HG03103 (cell line): ENCODE data around the gene OLFML3.
"Not testable (repeated sequence)": the region's sequence is repeated elsewhere in the genome, so short reads cannot be mapped to it uniquely, and the experiment has no call there.

Experiments
- ATAC-seq: cut with Tn5 transposase; IDR thresholded peaks from one replicate; pipeline ENCODE4 v1.9.1; 2021; ENCODE audit warnings: low read depth; ENCODE audit not compliant: unreplicated experiment

The OLFML3 gene

GRCh38 chr1:113948151-113948550, 31.1 kb upstream of the OLFML3 start:
- not testable (repeated sequence) for ATAC-seq

- no peak for ATAC-seq
Observed at GRCh38 chr1:113949007-113949406, 30.3 kb upstream of the OLFML3 start.

GRCh38 chr1:113950908-113951307, 28.4 kb upstream of the OLFML3 start:
- no peak for ATAC-seq

DNA sequence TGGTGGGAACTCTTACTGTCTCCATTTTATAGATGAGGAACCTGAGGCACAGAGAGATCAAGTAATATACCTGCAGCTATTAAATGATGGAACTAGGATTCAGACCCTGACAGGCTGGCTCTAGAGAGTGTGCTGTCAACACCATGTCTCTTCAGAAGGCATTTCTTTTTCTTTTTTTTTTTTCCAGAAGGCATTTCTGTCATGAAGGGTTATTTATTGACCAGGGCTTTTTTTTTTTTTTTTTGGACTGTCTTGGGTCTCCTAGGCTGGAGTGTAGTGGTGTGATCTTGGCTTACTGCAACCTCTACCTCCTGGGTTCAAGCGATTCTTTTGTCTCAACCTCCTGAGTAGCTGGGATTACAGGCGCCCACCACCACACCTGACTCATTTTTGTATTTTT, 27.6 kb upstream of the OLFML3 start:
- ATAC-seq, result no peak

DNA sequence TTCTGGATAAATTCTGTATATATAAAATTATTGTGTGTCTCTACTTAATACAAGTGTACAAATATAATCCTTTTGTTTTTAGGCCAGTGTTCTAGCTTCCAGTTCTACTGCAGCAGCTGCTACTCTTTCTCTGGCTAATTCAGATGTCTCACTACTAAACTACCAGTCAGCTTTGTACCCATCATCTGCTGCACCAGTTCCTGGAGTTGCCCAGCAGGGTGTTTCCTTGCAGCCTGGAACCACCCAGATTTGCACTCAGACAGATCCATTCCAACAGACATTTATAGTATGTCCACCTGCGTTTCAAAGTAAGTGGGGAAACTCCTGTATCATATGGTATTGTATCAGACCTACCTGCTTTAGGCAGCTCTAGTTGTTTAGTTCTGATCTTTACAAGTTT, 21.3 kb upstream of the OLFML3 start:
- no peak for ATAC-seq

DNA sequence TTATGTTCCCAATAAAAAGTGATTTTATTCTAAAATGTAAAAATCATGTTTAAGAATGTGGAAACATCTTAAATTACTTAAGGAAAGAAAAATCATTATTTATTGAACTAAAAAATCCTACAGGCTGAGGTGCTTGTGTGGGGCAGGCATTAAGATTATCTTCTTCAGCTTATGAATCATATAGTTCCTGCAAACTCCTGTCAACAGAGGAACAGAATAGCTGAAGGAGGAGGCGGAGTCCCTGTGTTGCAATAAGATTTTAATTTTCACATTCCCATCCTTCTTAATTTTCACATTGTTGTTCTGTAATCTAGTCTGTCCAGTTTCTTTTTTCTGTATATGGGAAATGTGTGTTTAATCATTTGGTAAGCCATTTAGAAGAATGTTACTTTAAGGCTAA, 20.6 kb upstream of the OLFML3 start:
- ATAC-seq, result no peak

- no peak for ATAC-seq
Observed at GRCh38 chr1:113963281-113963906, 15.9 kb upstream of the OLFML3 start.

DNA sequence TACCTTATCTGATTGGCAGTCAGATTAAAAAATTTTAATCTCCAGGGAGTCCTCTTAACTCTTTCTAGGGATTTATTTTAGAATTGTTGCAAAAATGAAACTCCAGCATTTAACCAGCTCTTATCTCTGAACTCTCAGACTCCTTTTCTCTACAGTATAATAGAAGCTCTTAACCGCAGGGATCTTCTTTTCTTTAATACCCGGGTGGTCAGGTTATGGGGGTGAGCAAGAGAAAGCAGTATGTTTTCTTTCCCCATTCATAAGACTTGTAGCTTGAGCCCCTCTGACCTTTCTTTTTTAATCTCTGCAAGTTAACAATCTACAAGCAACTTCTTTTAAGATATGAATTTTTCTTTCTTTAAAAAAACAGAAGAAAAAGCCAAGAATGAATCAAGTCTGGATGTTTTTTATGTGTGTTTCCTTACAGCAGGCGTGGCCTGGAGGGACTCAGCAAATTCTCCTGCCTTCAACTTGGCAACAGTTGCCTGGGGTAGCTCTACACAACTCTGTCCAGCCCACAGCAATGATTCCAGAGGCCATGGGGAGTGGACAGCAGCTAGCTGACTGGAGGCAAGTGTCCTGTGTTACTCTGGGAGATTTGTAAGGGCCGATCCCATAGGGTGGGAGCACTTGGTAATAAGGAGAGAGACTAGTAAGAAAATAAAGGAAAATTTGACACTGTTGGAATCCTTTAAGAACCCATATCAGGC, 13.4 kb upstream of the OLFML3 start:
- no peak for ATAC-seq

DNA sequence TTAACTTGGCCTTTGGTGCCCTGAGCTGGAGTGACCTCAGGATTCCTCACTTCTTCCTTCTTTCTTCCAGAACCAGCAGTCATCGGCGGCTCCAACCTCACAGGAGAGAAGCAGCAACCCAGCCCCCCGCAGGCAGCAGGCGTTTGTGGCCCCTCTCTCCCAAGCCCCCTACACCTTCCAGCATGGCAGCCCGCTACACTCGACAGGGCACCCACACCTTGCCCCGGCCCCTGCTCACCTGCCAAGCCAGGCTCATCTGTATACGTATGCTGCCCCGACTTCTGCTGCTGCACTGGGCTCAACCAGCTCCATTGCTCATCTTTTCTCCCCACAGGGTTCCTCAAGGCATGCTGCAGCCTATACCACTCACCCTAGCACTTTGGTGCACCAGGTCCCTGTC, 6.3 kb upstream of the OLFML3 start:
- no peak for ATAC-seq

DNA sequence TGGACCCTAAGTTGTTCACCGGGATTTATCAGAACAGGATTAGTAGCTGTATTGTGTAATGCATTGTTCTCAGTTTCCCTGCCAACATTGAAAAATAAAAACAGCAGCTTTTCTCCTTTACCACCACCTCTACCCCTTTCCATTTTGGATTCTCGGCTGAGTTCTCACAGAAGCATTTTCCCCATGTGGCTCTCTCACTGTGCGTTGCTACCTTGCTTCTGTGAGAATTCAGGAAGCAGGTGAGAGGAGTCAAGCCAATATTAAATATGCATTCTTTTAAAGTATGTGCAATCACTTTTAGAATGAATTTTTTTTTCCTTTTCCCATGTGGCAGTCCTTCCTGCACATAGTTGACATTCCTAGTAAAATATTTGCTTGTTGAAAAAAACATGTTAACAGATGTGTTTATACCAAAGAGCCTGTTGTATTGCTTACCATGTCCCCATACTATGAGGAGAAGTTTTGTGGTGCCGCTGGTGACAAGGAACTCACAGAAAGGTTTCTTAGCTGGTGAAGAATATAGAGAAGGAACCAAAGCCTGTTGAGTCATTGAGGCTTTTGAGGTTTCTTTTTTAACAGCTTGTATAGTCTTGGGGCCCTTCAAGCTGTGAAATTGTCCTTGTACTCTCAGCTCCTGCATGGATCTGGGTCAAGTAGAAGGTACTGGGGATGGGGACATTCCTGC, 3.9 kb upstream of the OLFML3 start:
- ATAC-seq, result no peak

- ATAC-seq, result no peak
Observed at GRCh38 chr1:113976609-113977278, 2.5 kb upstream of the OLFML3 start.

GRCh38 chr1:113977906-113978305, 1.4 kb upstream of the OLFML3 start:
- ATAC-seq, result no peak

GRCh38 chr1:113980110-113980509, 836 bp downstream of the OLFML3 start:
- no peak for ATAC-seq

DNA sequence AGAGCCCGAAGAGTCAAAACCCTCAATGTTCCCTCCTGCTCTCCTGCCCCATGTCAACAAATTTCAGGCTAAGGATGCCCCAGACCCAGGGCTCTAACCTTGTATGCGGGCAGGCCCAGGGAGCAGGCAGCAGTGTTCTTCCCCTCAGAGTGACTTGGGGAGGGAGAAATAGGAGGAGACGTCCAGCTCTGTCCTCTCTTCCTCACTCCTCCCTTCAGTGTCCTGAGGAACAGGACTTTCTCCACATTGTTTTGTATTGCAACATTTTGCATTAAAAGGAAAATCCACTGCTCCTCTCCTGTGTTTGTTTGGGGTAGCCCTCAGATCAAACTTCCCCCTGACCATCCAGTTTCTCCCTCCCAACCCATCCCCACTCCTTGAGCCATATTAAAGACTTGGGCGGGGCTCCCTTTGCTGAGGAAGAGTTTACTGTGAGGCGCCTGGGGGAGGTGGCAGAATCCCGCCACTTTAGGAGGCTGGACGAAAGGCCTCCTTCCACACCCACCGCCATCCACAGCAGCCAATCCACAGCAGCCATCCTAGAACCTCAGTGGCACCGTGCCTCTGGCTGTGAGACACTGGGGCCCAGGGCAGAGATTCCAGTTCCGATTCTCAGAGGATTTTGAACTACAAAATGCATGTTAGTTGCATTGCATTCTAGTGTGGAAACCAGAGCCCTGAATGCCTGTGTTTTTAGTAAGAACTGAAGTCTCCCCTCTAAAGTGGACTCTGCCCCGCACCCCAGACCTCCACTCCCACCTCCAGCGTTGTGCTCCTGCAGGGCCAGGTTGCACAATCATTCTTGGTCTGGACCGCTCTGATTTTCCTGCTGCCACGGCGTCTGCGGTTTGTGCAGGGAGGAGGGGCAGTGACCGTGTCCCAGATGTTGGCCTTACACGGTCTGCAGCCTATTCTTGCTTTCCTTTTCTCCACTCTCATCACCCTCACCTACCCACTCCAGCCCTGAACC, 3.0 kb downstream of the OLFML3 start:
- no peak for ATAC-seq

DNA sequence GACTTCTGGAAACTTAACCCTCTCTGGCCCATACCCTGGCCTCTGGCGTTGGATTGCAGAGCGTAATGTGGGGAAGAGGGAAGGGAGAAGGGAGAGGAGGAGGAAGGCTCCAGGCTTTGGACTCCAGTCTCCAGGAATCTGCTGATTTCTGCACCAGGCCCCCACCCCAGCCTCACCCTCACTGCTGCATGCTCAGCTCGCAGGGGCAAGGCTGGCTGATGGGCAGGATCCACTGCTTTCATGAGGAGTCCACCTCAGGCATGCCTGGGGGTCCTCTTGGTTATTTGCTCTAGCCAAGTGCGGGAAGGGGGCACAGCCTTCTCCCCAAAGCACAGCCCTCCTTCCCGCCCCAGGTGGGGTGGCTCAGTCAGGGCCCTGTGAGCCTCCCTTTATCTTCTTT, 3.7 kb downstream of the OLFML3 start:
- ATAC-seq, result no peak

GRCh38 chr1:113983391-113983790, 4.1 kb downstream of the OLFML3 start:
- ATAC-seq, result no peak

DNA sequence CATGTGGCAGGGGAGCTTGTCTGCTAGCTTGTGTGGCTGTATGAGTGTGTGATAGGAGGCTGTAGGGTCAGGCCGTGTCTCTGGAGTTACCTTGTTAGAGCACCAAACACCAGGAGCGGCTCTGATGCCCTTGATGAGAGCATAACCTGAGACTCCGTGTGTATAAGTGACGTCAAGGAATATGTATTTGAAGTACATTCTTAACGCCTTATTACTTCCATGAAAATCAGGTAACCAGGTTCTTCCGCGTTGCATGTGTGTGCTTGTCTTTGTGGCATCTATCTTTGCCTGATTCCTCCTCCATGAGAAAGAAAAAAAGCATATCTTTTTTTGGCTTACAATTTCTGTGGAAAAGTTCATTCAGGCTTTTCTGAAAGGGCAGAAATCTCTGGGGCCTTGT, 4.6 kb downstream of the OLFML3 start:
- no peak for ATAC-seq

DNA sequence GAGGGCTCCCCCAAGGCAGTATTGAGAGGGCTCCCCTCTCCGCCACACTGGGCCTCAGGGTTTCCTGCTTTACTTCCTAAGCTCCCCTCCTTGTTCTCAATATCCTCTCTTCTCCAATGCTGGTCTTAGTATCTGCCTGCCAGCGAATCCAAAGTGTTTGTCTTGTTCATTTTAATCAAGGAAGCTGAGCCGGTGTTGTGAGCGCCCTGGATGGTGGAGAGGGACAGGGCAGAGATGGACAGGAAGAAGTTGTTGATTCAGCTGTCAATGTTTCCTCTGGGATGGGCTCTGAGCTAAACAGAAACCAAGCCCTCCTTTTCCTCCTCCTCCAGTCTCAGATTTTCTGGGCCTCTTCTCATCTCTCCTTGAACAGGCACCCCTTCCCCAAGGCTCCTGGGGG, 5.4 kb downstream of the OLFML3 start:
- ATAC-seq, result no peak

DNA sequence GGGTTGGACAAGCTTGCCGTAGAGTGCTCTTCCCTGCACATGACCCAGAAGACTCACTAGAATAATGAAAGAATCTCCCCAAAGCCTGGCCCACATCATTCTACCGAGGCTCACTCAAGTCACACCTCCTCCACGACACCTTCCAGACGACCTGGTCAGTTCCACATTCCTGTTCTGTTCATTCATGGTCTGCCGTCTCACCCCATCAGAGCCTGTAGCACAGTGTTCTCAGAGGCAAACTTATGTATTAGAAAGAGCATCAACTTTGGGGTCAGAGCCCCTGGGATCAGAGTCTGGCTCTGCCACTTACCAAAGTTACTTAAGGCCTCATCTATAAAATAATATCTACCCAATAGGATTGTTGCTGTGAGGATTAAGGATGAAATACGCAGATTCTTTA, 7.5 kb downstream of the OLFML3 start:
- ATAC-seq, result no peak

DNA sequence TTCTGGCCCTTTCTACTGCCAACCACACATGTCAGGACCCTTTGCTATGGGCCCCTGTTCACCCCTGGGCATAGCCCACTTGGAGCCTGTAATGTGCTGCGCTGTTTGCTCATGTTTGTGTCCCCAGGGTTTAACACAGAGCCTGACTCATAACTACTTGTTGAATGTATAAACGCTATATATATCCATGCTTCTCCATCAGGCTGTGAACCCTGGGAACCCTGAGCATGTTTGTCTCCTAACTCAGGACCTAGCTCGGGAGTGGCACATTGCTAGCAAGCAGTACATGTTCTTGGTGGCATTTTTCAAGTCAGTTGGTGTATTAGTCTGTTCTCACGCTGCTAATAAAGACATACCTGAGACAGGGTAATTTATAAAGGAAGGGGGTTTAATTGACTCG, 8.0 kb downstream of the OLFML3 start:
- no peak for ATAC-seq
